HG03175 (cell line): ENCODE results near the gene BMAL1.
A peak's percentile ranks its signal among the peaks of the same experiment; 100 is the strongest.
"Not testable (repeated sequence)": the region's sequence is repeated elsewhere in the genome, so short reads cannot be mapped to it uniquely, and the experiment has no call there.

Source experiments
- ATAC-seq: cut with Tn5 transposase; IDR thresholded peaks from one replicate; pipeline ENCODE4 v1.9.1; 2021; ENCODE audit warnings: mild to moderate bottlenecking, moderate library complexity; ENCODE audit not compliant: unreplicated experiment

The BMAL1 gene

DNA sequence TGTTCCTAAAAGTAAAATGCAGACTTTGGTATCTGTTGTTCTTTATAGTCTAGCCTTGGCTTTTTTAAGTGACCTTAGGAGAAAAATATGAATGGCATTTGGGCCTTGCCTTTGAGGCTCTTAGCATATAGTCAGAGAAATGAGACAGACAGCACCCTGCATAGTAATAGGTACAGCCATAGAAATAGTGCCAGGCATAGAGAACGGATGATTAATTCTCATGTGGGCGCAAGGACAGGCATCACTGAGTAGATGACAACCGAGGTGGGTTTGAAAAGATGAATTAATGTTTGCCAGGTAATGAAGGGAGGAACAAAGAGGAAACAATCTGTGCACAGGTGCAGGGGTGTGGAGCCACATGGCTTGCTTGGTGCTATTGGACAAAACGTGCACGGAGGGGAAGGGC lies 90.5 kb downstream of the BMAL1 start:
- ATAC-seq, result no peak

DNA sequence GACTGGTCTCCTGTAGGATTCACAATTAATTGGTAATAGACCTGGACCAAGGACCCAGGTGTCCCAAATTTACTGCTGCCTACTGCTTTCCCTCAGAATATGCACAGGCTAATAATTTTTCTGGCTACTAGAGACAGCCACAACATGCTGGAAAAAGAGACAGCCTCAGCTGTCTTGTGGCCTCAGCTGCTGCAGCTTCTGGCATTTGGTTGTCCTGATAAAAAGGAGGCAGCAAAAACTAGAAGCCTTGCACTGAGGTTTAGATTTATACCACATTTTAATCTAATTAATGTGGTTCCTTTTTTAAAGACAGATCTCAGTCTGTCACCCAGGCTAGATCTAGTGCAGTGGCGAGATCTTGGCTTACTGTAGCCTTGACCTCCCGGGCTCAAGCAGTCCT lies 95.6 kb downstream of the BMAL1 start:
- no peak for ATAC-seq

DNA sequence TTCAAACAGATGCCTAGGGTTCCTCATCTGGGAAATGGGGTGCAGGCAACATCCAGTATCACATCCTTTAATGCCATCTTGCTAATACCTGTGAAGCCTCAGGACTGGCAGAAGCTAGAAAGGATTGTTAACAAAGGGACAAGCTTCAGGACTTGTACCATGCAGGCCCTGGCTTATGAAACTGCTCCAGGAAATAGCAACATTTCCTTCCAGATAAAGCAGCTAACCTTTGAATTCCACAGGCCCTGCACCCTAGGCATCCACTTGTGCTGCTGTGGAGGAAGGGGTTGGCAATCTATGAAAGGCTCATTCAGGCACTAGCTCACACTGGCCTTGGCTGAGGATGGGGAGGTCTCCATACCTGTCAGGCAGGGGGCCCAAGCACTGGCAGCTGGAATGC lies 98.2 kb downstream of the BMAL1 start:
- no peak for ATAC-seq

DNA sequence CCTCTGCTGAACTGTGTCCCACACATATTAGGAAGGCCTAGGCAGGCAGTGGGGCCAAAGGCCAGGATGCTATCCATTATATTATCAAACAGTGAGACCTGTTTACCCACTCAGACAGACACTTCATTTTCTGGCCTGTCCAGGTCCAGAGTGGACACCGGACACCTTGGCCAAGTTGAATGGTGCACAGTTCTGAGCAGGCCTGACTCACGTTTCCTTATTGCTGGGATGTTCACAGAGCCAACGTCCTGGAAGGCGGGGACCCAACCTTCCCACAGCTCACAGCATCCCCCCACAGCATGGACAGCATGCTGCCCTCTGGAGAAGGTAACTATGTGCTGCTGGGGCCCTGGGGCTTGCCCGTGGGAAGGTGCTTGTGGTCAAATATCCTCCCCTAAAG lies 98.8 kb downstream of the BMAL1 start:
- ATAC-seq, result no peak

DNA sequence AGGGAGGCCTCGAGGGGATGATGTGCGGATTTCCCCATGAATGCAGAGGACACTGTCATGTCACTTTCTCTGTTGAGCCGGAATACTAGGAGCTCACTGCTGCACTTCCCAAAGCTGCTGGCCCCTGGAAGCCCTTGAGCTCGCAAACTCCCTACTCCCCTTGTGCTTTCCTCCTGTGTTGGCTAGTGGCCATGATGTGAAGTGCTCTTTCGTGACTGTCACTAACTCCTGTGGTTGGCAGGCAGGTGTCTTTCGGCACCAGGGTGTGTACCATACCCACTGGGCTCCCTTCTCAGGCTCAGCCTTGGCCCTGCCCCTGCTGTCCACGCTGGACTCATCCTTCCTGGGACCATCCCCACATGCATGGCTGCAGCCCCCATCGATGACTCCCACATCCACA lies 99.2 kb downstream of the BMAL1 start:
- no peak for ATAC-seq

DNA sequence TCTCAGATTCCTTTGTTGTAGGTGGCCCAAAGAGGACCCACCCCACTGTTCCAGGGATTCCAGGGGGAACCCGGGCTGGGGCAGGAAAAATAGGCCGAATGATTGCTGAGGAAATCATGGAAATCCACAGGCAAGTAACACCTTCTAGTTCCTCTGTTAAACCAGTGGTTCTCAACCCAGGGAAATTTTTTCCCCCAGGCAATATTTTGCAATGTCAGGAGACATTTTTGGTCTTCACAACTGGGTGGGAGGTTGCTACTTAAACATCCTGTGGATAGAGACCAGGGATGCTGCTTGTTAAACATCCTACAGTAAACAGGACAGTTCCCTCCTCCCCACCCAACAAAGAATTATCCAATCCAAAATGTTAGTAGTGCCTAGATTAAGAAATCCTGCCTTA lies 100.7 kb downstream of the BMAL1 start:
- ATAC-seq, result no peak

DNA sequence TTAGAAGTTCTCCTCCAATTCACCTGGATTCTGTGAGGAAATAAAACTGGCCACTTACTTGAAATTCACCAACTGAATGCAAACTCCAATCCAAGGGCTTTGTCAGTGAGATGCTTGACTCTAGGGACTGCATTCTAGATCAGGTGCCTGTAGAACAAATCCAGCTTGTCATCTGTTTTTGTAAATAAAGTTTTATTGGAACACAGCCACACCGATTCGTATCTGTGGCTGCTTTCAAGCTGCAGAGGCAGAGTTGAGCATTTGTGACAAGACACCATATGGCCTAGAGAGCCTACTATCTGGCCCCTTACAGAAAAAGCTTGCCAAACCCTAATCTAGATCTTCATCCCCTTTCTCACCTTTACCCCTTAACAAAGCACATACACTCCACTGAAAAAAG lies 103.1 kb downstream of the BMAL1 start:
- ATAC-seq, result no peak

DNA sequence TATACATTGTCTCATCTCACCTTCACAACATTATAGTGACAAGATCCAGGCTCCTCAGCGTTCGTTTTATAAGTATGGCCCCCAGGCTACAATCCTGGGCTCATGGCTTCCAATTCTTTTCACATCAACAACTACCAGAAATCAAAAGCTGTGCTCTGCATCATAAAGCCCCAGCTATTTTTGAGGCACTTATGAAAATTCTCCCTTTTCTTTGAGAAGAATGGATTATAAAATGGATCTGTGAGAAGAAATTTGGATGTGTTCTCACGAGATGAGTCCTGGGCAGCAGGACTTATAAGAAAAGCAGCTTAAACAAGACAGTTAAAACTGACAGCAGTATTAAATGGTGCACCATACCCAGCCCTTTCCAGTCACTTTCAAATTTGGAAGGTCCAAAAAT lies 105.2 kb downstream of the BMAL1 start:
- ATAC-seq, result no peak

DNA sequence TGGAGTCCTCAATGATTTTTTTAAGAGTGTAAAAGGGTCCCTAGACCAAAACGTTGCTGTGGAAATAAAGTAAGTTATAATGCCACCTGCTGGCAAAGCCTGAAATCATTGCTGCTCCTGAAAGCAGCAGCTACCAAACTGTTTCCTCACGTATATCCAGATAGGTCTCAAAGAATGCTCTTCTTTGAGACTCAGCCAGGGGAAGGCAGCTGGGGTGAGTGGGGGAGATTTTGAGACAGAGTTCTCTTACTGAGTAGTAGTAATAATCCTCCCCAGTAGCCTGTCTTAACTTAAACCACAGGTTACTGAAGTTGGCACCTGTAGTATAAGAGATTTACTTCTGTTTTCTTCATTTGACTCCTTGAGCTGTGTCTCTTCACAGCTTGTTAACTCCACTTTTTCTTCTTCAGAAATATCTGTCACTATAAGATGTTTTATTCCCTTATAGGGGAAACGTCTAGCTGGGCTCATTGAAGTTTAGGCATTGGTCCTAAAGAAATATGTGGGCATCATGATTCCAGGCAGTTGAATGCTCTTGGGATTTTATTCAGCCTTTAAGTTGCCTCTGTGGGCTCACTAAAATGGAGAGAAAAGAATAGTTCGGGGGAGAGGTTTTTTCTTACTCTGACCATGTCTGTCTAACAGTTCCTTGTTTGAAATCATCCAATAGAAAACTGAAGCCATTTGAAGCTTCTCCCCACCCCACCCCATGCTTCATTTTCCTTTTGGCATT lies 107.5 kb downstream of the BMAL1 start:
- peak; percentile 42 for ATAC-seq

DNA sequence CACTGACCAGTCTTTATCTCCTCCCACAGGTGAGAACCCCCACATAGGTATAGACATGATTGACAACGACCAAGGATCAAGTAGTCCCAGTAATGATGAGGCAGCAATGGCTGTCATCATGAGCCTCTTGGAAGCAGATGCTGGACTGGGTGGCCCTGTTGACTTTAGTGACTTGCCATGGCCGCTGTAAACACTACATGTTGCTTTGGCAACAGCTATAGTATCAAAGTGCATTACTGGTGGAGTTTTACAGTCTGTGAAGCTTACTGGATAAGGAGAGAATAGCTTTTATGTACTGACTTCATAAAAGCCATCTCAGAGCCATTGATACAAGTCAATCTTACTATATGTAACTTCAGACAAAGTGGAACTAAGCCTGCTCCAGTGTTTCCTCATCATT lies 109.0 kb downstream of the BMAL1 start:
- no peak for ATAC-seq

DNA sequence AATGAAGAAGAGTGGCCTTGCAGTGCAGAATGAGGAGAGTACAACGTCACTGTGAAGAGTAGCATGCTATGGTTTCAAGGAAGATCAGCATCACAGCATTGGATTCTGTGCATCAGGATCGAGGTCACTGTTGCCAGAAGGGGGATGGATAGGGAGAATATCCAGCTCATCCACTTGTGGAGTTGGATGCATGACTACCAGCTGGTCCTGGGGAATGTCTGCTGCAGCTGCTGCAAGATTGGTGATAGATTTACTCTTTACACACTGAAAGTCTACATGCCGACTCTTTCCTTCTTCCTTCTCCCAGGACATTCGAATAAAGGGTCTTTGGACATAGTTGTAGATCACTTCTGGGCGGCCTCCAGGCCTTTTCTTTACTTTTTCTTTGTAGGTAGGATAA lies 111.2 kb downstream of the BMAL1 start:
- no peak for ATAC-seq

DNA sequence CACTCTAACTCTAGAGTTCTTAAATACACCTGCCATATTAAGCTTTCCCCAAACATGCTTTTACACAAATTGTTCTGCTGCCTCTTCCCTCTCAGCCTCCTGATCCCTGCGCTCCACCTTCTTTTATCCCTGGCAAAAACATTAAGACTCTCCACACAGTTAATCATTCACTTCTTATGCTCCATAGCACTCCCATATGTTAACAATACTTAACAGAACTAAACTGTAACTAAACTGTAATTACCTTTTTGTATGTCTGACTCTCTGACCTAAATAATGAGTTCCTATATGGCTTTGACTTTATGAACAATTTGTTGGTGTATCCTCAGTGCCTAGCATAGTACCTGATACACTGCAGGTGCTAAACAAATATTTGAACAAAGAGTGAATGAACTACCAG lies 113.6 kb downstream of the BMAL1 start:
- ATAC-seq, result no peak

DNA sequence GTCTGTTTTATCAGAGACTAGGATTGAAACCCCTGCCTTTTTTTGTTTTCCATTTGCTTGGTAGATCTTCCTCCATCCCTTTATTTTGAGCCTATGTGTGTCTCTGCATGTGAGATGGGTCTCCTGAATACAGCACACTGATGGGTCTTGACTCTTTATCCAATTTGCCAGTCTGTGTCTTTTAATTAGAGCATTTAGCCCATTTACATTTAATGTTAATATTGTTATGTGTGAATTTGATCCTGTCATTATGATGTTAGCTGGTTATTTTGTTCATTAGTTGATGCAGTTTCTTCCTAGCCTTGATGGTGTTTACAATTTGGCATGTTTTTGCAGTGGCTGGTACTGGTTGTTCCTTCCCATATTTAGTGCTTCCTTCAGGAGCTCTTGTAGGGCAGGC lies 120.7 kb downstream of the BMAL1 start:
- not testable (repeated sequence) for ATAC-seq

DNA sequence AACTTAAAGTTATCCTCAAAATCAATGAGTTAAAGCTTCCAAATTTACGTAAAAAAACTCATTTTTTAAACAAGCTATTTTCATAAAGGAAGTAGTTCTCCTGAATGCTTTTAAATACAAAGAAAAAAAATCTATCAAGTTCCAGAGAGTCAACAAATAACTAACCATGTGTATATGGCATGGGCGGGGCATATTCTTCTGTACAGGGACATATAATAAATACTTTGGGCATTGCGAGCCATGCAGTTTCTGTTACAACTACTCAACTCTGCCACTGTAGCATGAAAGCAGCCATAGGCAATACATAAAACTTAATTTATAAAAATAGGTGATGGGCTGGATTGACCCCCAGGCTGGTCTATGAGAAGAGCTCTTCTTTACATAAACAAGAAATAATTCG lies 127.6 kb downstream of the BMAL1 start:
- ATAC-seq, result no peak

DNA sequence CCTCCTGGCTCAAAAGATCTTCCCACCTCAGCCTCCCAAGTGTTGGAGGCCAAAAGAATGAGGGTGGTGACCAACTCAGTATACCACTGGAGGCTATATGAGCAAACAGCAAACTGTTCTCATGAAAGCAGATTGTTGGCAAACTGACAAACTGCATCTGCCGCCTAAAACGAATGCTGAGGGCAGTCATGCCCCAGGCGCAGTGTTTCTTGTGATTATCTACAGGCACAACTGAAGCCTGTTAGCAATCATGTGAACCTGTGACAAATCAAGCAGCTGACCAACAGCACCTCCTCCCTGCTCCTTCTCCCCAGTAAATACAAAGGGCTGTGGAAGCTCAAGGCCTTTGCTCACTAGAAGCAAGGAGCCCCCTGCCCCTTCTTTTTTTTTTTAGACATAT lies 137.6 kb downstream of the BMAL1 start:
- no peak for ATAC-seq

DNA sequence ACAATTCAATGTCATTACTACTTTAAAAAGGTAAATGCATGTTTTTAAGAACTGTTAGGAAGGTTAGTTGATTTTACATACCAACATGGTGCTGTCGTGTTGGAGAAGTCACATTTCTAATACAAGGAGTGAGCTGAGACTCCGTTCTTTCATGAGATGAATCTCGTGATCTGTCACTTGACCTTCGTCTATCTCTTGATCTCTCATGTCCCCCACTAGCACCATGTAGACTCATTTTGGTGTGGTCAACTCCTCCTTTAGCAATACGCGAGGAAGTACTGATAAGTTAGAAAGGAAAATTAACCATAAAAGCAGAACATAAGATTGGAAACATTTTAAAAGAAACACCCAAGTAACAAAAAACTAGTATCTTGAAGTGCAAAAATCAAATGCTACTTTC lies 144.0 kb downstream of the BMAL1 start:
- ATAC-seq, result no peak

DNA sequence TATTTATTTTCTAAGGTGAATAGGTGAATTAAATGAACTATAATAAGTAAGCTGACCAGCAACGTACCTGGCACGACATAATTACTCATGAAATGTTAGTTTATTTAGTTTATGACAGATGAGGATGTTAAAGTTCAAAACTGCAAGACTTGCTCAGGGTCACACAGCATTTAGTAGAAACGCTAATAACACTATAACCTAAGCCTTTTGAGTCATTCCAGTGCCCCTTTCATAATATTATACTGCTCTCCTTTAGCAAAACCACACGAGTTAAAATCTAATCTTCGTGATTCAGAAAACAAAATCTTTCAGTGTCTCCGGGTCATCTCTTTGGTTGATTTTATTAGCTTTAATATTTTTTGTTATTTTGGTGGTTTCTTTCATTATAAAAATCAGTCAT lies 145.8 kb downstream of the BMAL1 start:
- ATAC-seq, result no peak

DNA sequence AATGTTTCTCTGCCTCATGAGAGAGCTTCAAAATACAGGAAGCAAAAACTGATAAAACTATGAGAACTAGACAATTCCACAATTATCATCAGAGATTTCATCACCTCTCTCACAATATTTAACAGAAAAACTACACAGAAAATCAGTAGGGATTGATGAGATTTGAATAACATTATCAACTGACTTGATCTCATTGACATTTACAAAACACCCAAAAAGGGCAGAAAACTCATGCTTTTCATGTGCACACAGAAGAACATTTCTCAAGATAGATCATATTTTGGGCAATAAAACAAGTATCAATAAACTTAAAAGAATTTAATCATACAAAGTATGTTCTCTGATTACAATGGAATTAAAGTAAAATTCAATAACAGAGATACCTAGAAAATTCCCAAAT lies 149.8 kb downstream of the BMAL1 start:
- no peak for ATAC-seq

DNA sequence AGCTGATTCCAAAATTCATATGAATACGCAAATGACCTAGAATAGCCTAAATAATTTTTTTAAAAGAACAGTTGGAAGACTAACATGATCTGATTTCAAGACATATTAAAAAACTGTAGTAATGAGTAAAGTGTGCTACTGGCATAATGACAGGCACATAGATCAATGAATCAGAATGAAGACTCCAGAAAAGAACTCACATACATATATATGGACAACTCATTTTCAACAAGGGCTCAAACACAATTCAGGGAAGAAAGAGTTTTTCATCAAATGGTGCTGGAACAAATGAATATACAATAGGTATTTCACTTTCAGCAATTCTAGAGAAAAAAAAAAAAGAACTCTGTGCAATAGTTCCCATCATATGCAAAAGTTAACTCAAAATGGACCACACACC lies 151.7 kb downstream of the BMAL1 start:
- no peak for ATAC-seq

DNA sequence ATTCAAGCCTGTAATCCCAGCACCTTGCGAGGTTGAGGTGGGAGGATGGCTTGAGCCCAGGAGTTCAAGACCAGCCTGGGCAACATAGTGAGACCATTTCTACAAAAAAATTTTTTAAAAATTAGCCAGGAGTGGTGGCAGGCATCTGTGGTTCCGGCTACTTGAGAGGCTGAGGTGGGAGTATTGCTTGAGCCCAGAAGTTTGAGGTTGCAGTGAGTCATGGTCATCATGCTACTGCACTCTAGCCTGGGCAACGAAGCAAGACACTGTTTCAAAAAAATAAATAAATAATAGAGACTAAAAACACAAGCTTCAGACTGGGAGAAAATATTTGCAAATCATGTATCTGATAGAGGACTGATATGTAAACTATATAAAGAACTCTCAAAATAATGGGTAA lies 152.2 kb downstream of the BMAL1 start:
- ATAC-seq, result no peak

DNA sequence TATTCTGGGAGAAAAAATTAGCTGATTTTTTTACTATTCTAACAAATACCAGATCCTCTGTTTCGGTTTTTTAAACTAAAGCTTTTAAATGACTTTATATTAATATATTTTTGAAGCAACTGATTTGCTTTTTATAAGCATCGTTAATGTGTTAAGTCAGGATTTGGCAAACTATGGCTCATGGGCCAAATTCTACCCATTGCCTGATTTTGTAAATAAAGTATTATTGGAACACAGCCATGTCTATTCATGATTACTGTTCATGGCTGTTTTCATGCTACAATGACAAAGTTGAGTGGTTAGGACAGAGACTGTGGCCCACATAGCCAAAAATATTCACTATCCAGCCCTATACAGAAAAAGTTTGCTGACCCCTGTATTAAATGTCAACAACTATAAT lies 155.8 kb downstream of the BMAL1 start:
- no peak for ATAC-seq

DNA sequence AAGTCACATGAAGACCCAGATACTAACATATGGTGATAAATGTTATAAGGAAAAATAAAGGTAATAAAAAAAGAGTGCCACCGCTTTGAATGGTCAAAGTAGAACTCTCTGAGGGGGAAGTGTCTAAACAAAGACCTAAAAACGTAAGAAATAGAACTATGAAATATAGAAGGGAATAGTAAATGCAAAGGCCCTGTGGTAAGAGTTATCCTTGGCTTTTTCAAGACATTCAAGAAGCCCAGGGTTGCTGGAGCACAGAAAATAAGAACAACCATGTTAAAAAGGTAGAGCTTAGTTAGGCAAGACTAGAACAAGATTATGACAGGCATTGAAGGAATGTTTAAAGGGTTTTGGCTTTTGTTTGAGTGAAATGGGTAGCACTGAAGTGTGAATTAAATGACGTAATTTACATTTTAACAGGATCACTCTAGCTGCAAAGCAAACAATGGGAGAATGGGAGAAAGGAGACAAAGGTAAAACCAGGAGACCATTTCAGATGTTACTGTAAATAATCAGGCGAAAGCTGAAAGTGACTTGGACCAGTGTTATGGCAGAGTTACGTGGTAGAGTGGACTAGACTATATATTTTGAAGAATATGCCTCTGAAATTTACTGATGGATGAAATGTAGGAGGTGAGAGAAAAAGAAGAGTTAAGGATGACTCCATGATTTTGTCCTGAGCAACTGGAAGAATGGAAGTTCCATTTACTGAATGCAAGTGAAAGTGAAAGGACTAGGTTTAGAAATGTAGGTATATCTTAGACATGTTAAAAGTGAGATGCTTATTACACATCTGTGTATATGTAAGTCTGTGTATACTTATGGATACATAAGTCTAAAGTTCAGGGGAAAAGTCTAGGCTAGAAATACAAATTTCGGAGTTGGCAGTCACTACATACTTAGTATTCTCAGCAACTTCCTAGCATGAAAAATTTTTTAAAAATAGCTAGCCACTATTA lies 156.9 kb downstream of the BMAL1 start:
- ATAC-seq, result no peak
